GM18519 (cell line): Measurements from ENCODE around the gene PLXNA4.

ENCODE experiments used
- ATAC-seq: cut with Tn5 transposase; IDR thresholded peaks from one replicate; pipeline ENCODE4 v1.9.1; 2021; ENCODE audit warnings: mild to moderate bottlenecking, moderate library complexity; ENCODE audit not compliant: unreplicated experiment, low FRiP score

PLXNA4 gene

GRCh38 chr7:132450696-132451095 is 125.6 kb downstream of the PLXNA4 start:
- no peak for ATAC-seq

DNA sequence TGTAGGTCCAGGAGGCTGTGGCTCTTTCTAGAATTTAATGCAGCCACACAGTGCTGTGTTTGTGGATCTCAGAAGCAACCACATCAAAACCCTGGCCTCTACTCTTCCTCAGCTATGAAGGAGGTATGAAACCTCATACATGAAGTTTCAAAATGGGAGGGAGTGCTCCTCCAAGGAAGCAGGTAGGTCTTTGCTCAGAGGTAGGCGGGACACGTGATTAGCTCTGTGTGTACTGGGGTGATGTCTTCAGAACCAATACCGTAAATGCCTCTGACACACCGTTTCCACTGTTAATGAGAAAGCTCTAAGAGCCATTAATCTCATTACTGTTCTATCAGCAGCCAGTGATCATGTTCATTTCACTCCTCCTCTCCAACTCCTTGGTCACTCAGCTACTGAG is 126.1 kb downstream of the PLXNA4 start:
- no peak for ATAC-seq

- no peak for ATAC-seq
These were observed 129.5 kb downstream of the PLXNA4 start for GRCh38 chr7:132446666-132447278.

DNA sequence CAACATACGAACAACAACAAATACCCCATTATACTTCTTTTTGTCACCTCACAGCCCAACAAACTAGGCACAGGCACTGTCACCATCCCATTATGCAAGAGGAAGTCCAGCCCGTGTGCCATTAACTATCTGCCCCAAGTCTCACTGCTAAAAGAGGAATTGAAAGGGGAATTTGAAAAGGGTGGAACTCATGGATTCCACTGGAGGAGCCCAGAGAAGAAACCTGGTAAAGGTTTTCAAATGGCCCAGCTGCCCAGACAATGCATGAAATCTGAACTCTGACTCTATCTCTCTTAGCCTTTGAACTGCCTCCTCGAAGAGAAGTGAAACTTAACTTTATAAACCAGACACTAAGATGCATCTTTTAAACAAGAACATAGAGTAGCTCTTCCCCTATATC is 130.0 kb downstream of the PLXNA4 start:
- ATAC-seq: no peak

DNA sequence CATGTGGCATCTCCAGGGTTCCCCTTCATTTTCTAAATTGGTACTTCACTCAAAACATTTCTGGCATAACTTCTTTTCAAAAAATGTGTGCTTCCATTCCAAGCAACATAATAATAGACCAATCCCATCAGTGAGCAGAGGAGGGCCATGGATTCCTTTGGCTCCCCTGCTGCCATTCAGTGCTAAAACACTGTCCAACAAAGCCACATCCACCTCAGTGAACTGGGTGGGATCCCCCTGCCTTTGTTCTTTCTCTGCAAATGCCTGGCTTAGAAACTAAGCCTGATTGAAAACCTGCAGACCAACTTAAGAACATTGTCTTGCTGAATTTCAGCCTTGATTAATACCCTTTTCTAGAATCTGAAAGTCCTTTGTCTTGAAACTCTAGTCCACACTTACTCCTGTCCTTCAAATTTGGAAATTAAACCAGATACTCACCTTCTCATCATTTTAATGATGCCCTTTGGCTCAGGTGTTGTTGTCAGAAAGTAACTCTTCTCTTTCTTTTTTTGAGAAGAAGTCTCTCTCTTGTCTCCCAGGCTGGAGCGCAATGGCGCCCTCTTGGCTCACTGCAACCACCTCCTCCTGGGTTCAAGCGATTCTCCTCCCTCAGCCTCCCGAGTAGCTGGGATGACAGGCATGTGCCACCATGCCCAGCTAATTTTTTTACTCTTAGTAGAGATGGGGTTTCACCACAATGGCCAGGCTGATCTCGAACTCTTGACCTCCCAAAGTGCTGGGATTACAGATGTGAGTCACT is 132.3 kb downstream of the PLXNA4 start:
- no peak for ATAC-seq

DNA sequence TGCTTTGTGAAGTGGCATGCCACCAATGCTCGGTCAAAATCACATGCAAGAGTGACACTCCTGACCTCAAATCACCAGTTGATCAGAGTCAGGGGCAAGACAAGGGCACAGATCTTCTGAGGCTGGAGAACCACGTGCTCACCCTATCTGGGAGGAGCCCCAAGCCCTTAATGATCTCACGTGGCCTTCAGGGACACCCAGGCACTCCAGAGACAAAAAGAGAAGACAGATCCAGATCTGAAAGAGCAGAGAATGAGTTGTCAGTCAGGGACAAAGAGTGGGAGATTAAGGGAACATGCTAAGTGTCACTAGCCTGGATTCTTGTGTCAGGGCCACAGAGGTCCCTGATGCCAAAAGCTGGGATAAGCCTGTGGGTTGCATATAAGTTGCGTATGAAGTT is 134.3 kb downstream of the PLXNA4 start:
- no peak for ATAC-seq

GRCh38 chr7:132440151-132440550 is 136.1 kb downstream of the PLXNA4 start:
- no peak for ATAC-seq

DNA sequence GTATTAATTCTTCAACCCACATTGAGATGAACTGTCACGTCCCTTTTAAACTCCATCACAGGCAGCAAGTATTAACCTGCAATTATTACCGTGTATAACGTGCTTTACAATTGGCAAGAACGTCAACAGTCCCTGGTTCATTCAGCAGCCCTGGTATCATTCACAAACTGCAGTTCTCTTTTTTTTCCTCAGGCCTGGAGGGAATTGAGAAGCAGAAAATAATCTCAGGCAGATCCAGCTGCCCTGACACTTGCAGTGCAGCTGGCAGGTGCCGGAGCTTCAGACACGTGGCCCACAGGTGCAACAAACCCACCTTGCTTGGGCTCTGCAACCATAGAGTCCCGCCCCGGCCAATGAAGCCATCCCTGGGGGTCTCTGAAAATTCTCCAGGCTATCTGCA is 137.3 kb downstream of the PLXNA4 start:
- no peak for ATAC-seq

DNA sequence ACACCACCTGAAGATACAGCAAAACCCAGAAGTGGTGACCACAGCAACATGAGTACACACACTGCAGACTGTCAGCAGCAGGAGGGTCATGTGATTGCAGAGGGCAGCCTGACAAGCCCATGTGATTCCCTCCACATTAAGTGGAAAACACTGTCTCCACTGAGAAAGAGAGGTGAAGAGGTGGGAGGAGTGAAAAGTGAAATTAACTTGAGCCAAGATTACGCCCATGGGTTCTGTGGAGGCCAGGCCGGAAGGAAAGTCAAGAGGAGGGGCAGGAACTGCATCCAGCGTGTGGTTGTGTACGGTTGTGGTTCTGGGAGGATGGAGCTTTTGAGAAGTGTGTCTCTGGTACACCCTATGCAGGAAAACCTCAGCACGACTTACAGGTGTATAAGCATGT is 138.5 kb downstream of the PLXNA4 start:
- no peak for ATAC-seq

GRCh38 chr7:132436121-132436520 is 140.1 kb downstream of the PLXNA4 start:
- ATAC-seq: no peak

DNA sequence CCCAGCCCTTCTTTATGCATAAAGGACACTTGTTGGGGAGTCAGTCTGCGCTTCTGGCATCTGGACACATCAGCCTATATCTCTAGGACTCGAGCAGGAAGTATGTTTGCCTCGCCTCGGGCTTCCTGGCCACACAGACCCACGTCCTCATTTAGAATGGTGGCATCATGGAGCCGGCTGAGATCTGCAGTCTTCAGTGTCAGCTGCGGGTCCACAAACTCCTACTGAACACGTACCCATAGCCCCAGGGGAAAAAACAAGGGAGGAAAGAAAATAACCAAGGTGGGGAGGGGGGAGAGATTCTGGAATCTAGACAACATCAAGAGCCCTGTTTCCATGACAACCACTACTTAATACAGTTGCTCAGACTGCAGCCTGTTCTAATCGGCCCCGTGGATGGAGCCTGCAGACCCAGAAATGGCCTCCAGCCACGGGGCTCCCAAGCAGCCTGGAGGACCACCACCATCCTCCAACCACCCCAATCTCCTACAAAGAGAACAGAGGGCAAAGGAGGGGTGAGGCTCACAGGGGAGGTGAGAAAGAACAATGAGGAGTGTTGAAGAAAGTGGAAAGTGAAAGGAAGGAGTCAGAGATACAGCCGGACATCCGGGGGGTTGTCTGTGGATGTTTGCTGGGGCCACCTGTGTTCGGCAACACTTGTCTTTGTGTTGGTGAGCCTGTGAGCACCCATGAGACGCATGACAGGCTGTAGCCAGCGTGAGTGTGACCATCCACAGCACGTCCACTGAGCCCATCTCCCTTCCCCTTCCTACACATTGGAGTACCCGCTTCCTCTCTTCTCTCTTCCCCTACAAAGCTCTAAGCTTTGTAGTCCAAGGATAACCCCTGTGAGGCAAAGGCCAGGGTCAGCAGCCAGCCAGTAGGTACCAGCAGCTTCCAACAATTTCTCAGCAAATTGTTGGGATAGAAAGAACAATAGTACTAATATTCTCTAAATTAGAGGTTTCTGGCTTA is 141.0 kb downstream of the PLXNA4 start:
- ATAC-seq: no peak

DNA sequence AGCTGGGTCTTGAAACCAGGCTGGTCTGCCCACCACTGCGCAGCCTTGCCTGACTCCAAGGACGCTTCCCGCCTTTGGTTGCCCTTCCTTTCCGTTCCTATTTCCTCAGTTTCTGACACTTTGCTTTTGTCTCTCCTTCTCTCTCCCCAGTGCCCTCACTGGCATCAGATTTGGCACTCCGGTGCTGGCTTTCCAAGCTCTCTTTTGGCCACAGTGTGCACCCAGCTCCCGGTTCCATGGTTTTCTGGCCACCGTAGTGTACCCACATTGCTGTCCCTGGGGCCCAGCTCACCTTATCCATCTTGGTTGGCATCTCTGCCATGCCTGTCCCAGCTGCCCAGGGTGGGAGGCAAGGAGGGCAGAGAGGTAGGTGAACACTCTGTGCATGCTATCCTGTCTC is 142.2 kb downstream of the PLXNA4 start:
- no peak for ATAC-seq

GRCh38 chr7:132433301-132433700 is 143.0 kb downstream of the PLXNA4 start:
- no peak for ATAC-seq

DNA sequence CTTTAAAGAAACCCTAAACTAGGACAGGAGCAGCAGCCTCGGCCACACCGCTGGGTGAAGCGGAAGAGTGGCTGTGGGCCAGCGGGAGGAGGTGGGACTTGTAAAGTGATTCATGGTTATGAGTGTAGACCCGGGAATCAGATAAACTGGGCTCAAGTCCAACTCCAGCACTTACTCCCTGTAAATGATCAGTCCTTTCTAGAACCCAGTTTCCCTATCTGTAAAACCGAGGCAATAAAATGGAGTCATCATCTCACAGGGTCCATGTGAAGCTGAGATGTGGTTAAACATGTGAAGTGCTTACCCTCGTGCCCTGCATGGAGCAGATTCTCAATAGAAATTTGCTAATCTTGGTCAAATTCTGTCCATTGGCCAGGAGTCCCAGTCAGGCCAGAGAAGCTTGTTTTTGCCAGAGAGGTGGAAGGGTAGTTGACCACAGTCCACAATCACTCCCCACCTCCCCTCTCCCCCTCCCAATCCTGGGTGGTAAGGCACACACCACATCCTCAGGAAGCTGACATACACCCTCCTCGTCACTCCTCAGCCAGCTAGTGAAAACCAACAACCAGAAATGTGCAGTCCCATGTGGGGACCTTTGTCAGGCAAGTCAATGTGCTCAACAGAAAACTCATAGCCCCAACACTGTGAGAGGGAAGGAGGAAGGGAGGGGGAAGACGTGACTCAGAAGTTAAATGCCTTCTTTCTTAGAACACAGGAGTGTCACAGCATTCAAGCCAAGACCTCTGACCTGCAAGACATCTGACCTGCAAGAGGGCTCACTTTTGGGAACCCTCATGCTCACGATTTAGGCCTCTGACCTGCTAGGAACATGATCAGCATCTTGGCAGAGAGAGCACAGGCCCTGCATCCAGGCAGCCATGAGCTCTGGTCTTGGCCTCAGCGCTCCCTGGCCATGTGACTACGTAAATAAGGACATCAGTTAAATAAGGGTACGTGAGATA is 145.1 kb downstream of the PLXNA4 start:
- no peak for ATAC-seq

- ATAC-seq: no peak
These were observed 146.0 kb downstream of the PLXNA4 start for GRCh38 chr7:132430041-132430855.

GRCh38 chr7:132429181-132429580 is 147.1 kb downstream of the PLXNA4 start:
- ATAC-seq: no peak

GRCh38 chr7:132428247-132428919 is 147.9 kb downstream of the PLXNA4 start:
- no peak for ATAC-seq

GRCh38 chr7:132425942-132426341 is 150.3 kb downstream of the PLXNA4 start:
- no peak for ATAC-seq
